HepG2 (cell line): ENCODE measurements around the gene COPZ1. TPM values are rescaled to one million over a fixed set of nuclear protein-coding genes. Genes with fewer than 3 reads are reported as not detected.

Experiments
- ATAC-seq: fragments of 200-7000 bp; cut with Tn5 transposase; 3 replicates; pipeline ENCODE4 v1.9.1; 2020; ENCODE audit warnings: mild to moderate bottlenecking, moderate library complexity
- BruUV-seq: library from RNA; stranded (reverse); fragments of 400-500 nt; replicated peaks from 2 replicates; lab custom pipeline; 2021; lab: Mats Ljungman, UMichigan
- CTCF ChIA-PET: fragments of 300-600 bp; formaldehyde crosslinking; extraction: SDS; loops from one replicate; lab custom pipeline; 2021; ENCODE audit warnings: low total read pairs, inconsistent platforms, low intra/inter-chr PET ratio; lab: Yijun Ruan, JAX
- POLR2A ChIA-PET: fragments of 350-600 bp; sonication (Branson Sonifier 250); formaldehyde crosslinking; loops from one replicate; lab custom pipeline; 2020; ENCODE audit warnings: antibody characterized with exemption, inconsistent platforms; lab: Yijun Ruan, JAX
- DNase-seq: peaks from one replicate; pipeline ENCODE4 v3.0.0-alpha.2; 2015; ENCODE audit warnings: low spot score
- FAIRE-seq: peaks from 3 replicates; lab custom pipeline; 2011; peaks lifted over from hg19 to GRCh38; lab: Jason Lieb, UNC
- H2AFZ ChIP-seq: one replicate; pipeline ENCODE4 v1.6.1; 2011; ENCODE audit warnings: low read length, inconsistent platforms
- H3K27ac ChIP-seq: fragments of 300-600 bp; 3 replicates; pipeline ENCODE4 v1.8.0; 2011; ENCODE audit warnings: mixed run types, mild to moderate bottlenecking, mixed read lengths, low read length, inconsistent platforms; ENCODE audit not compliant: insufficient read depth; ENCODE audit errors: extremely low read length
- H3K27me3 ChIP-seq, 2 experiments: fragments of 200-600 bp in 1 of 2; 2 replicates in 1 of 2; 3 replicates in 1 of 2; pipeline versions ENCODE4 v1.6.0 to v1.8.0; 2011; ENCODE audit warnings: low read length in 2 of 2, mild to moderate bottlenecking in 2 of 2, moderate library complexity in 2 of 2, inconsistent platforms in 1 of 2; ENCODE audit not compliant: insufficient read depth in 2 of 2, control insufficient read depth in 1 of 2
- H3K36me3 ChIP-seq, 2 experiments: fragments of 200-600 bp in 1 of 2; replicated peaks in 1 of 2; 2 replicates in 1 of 2; 3 replicates in 1 of 2; pipeline versions ENCODE4 v1.5.1 to v1.8.0; 2011; ENCODE audit warnings: low read length in 2 of 2, inconsistent platforms in 1 of 2; ENCODE audit not compliant: insufficient read depth in 2 of 2, control insufficient read depth in 1 of 2
- H3K4me1 ChIP-seq: 2 replicates; pipeline ENCODE4 v1.5.1; 2012; ENCODE audit warnings: low read length, inconsistent platforms; ENCODE audit not compliant: insufficient read depth
- H3K4me2 ChIP-seq: 2 replicates; pipeline ENCODE4 v1.6.0; 2011; ENCODE audit warnings: low read depth, low read length, inconsistent platforms
- H3K4me3 ChIP-seq, 3 experiments: fragments of 200-600 bp in 1 of 3; sonication (generic), shearing (Covaris generic) in 1 of 3; replicated peaks in 1 of 3; 2 replicates each; pipeline ENCODE4 v1.5.1; 2011 to 2016; ENCODE audit warnings: low read length in 3 of 3, inconsistent platforms in 2 of 3, low read depth in 2 of 3, mild to moderate bottlenecking in 2 of 3, control low read depth in 1 of 3, mixed read lengths in 1 of 3; ENCODE audit not compliant: insufficient read depth in 1 of 3
- H3K79me2 ChIP-seq: one replicate; pipeline ENCODE4 v1.6.1; 2011; ENCODE audit warnings: low read length, inconsistent platforms; ENCODE audit not compliant: insufficient read depth
- H3K9ac ChIP-seq: 2 replicates; pipeline ENCODE4 v1.6.0; 2011; ENCODE audit warnings: mild to moderate bottlenecking, low read depth, low read length, inconsistent platforms; ENCODE audit not compliant: insufficient read depth
- H3K9me3 ChIP-seq: 2 replicates; pipeline ENCODE4 v1.5.1; 2012; ENCODE audit warnings: mild to moderate bottlenecking, low read length
- H4K20me1 ChIP-seq: 2 replicates; pipeline ENCODE4 v1.6.0; 2011; ENCODE audit warnings: inconsistent platforms, mild to moderate bottlenecking, low read length, moderate library complexity; ENCODE audit not compliant: insufficient read depth
- ATF3 ChIP-seq: sonication (generic); formaldehyde crosslinking; IDR thresholded peaks from 2 replicates; pipeline ENCODE4 v1.4.0; 2020; ENCODE audit warnings: missing genetic modification reagents
- KDM2A ChIP-seq: sonication (generic); formaldehyde crosslinking; IDR thresholded peaks from 2 replicates; pipeline ENCODE4 v1.4.0; 2020; ENCODE audit warnings: low read depth, missing genetic modification reagents, borderline replicate concordance
- MEIS1 ChIP-seq: sonication (generic); formaldehyde crosslinking; IDR thresholded peaks from 2 replicates; pipeline ENCODE4 v1.9.0; 2021; ENCODE audit warnings: mild to moderate bottlenecking, missing genetic modification reagents, moderate library complexity, borderline replicate concordance
- PHF8 ChIP-seq: sonication (generic); formaldehyde crosslinking; IDR thresholded peaks from 2 replicates; pipeline ENCODE4 v1.5.0; 2020; ENCODE audit warnings: missing genetic modification reagents
- TARDBP ChIP-seq: sonication (generic); formaldehyde crosslinking; IDR thresholded peaks from 2 replicates; pipeline ENCODE4 v1.8.0; 2022; ENCODE audit warnings: mild to moderate bottlenecking, missing genetic modification reagents
- ZFP1 ChIP-seq: IDR thresholded peaks from 2 replicates; pipeline ENCODE4 v1.6.1; 2016
- ZNF12 ChIP-seq: sonication (generic); formaldehyde crosslinking; IDR thresholded peaks from 2 replicates; pipeline ENCODE4 v1.5.0; 2020; ENCODE audit warnings: missing genetic modification reagents
- ZNF232 ChIP-seq: sonication (generic); formaldehyde crosslinking; IDR thresholded peaks from 2 replicates; pipeline ENCODE4 v1.4.0; 2020; ENCODE audit warnings: missing genetic modification reagents, borderline replicate concordance
- ZNF512B ChIP-seq: sonication (generic); formaldehyde crosslinking; IDR thresholded peaks from 2 replicates; pipeline ENCODE4 v1.5.1; 2020; ENCODE audit warnings: missing genetic modification reagents, mild to moderate bottlenecking, borderline replicate concordance
- ZNF605 ChIP-seq: sonication (generic); formaldehyde crosslinking; IDR thresholded peaks from 2 replicates; pipeline ENCODE4 v1.8.0; 2022; ENCODE audit warnings: mild to moderate bottlenecking, missing genetic modification reagents
- ZNF768 ChIP-seq: sonication (generic); formaldehyde crosslinking; IDR thresholded peaks from 2 replicates; pipeline ENCODE4 v1.4.0; 2020; ENCODE audit warnings: missing genetic modification reagents
- ZSCAN25 ChIP-seq: sonication (generic); formaldehyde crosslinking; IDR thresholded peaks from 2 replicates; pipeline ENCODE4 v1.8.0; 2022; ENCODE audit warnings: mild to moderate bottlenecking, missing genetic modification reagents
- WGBS: methylation state at CpG from one replicate; pipeline ENCODE4 v1.1.6; 2017; ENCODE audit warnings: low lambda C conversion rate; 5-methylcytosine and 5-hydroxymethylcytosine counted together
- in situ Hi-C: cut with HindIII; loops from 2 replicates; pipeline ENCODE4 v1.10.0; 2017; ENCODE audit warnings: low pct_unique_long_range_greater_than_20kb; ENCODE audit not compliant: extremely low pct_ligation_motif_present
- intact Hi-C: fragments of 100-400 bp; cut with micrococcal nuclease; formaldehyde crosslinking; loops from one replicate; pipeline ENCODE4 v1.10.0; 2022; ENCODE audit not compliant: unreplicated experiment
- polyA plus RNA-seq, 8 experiments: library from polyadenylated mRNA; depleted of rRNA in 3 of 8; stranded (reverse) in 7 of 8; unstranded in 1 of 8; fragments of >200 nt; fragmentation: Illumina TruSeq in 4 of 8; extraction: Trizol in 4 of 8; gene quantifications; 2 replicates each; pipeline versions ENCODE4 v1.2.1 to v1.2.3, GENCODE V29; 2011 to 2016; ENCODE audit warnings: low read depth in 4 of 8, missing spikeins in 1 of 8, mixed read lengths in 1 of 8; ENCODE audit not compliant: insufficient read depth in 1 of 8
- total RNA-seq, 5 experiments: library from RNA; depleted of rRNA; stranded (reverse); fragments of >200 nt; fragmentation: Illumina TruSeq; extraction: Trizol; gene quantifications; 2 replicates each; pipeline ENCODE4 v1.2.3, GENCODE V29; 2016; ENCODE audit warnings: low read depth in 1 of 5
- TF ChIP-seq, protein P1 (sequence below): sonication (generic); formaldehyde crosslinking; IDR thresholded peaks from 2 replicates; pipeline ENCODE4 v1.4.0; 2020; ENCODE audit warnings: mild to moderate bottlenecking, missing genetic modification reagents, borderline replicate concordance

Gene COPZ1
- total and polyA plus RNA-seq, 2 of the 13 experiments (the other 11 are each of a cell fraction or from before 2014, with no cell fraction given): 125 to 184 TPM

DNA sequence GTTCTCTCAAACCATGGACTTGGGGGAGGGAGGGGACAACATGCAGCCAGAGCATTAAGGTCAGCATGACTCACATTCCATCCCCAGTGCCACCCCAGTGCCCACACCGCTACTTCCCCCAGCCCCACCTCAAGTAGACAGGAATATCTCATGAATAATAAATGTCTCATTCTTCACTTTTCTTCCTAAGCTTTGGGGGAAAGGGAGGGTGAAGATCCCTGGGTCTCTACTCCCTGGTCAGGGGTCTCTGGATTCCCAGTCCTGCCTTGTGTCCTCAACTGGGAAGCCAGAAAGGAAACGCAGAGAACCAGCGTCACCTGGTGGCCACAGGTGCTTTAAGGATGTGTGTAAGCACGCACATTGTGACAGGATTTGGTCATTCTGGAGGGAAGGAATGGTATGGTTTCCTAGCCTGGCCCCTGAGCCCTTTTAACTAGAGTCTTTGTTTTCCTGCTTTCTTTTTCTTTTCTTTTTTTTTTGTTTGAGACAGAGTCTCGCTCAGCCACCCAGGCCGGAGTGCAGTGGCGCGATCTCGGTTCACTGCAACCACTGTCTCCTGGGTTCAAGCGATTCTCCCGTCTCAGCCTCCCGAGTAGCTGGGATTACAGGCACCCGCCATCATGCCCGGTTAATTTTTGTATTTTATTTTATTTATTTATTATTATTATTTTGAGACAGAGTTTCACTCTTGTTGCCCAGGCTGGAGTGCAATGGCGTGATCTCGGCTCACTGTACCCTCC, 36.0 kb downstream of the COPZ1 start:
- Histone ChIP-seq H2AFZ (no peak overlapping the region), H4K20me1 (no peaks in the 10 kb centered on the region), H3K4me3 (peak overlapping the region in 2 of 3 experiments; percentile 1 to 70; a peak in 3 of 6 replicates), H3K27me3 (no peaks in the 10 kb centered on the region; a peak in 1 of 5 replicates), H3K27ac (no peak overlapping the region), H3K79me2 (no peaks in the 10 kb centered on the region), H3K4me1 (peaks cover 36% of the 10 kb centered on the region), H3K4me2 (peak overlapping the region; percentile 94), H3K9ac (peak overlapping the region; percentile 24), H3K9me3 (no peaks in the 10 kb centered on the region), H3K36me3 (no peaks in the 10 kb centered on the region)
- 47% methylated on average over 16 of the region's 16 CpGs for WGBS
- FAIRE-seq: peak; percentile 91
- peak; percentile 82 for DNase-seq
- intact Hi-C loops (loop anchor here (1.0 to 10.0 kb wide), 3 partner anchors 110 to 356 kb away; partner anchors contain the start of genes HOXC8 and HOXC9), in situ Hi-C loops (loop anchor here (5.0 to 10.0 kb wide), 3 partner anchors 64 to 346 kb away; no protein-coding TSS in a partner anchor)
- ChIA-PET POLR2A (interaction anchor here (1.9 to 4.4 kb wide), 2 partner anchors 15 to 81 kb away, joined by 4 to 53 read pairs; partner anchors contain the start of genes CBX5 and HNRNPA1), CTCF (interaction anchor here (0.8 to 3.5 kb wide), 9 partner anchors 8 to 147 kb away, joined by 3 to 40 read pairs (median 8); partner anchors contain the start of gene COPZ1)
- no TSS peak for BruUV-seq
- peak; percentile 61 for ATAC-seq
- no peak for TF ChIP-seq ZNF512B (CRISPR knock-in tag)
- peak; percentile 29; the same call in 1 of the 2 replicates for TF ChIP-seq MEIS1
- TF ChIP-seq ZNF12: peak; percentile 42; the same call in 1 of the 2 replicates
- peak; percentile 71 for TF ChIP-seq KDM2A (CRISPR knock-in tag)
- 0 out of 2 replicates have a peak, but pooled peaks have one; percentile 37 for TF ChIP-seq ZFP1
- peak; percentile 43; the same call in 1 of the 2 replicates for TF ChIP-seq ZNF232 (CRISPR knock-in tag)
- no peak for TF ChIP-seq ZNF768 (CRISPR knock-in tag)
- TF ChIP-seq, protein P1, sequence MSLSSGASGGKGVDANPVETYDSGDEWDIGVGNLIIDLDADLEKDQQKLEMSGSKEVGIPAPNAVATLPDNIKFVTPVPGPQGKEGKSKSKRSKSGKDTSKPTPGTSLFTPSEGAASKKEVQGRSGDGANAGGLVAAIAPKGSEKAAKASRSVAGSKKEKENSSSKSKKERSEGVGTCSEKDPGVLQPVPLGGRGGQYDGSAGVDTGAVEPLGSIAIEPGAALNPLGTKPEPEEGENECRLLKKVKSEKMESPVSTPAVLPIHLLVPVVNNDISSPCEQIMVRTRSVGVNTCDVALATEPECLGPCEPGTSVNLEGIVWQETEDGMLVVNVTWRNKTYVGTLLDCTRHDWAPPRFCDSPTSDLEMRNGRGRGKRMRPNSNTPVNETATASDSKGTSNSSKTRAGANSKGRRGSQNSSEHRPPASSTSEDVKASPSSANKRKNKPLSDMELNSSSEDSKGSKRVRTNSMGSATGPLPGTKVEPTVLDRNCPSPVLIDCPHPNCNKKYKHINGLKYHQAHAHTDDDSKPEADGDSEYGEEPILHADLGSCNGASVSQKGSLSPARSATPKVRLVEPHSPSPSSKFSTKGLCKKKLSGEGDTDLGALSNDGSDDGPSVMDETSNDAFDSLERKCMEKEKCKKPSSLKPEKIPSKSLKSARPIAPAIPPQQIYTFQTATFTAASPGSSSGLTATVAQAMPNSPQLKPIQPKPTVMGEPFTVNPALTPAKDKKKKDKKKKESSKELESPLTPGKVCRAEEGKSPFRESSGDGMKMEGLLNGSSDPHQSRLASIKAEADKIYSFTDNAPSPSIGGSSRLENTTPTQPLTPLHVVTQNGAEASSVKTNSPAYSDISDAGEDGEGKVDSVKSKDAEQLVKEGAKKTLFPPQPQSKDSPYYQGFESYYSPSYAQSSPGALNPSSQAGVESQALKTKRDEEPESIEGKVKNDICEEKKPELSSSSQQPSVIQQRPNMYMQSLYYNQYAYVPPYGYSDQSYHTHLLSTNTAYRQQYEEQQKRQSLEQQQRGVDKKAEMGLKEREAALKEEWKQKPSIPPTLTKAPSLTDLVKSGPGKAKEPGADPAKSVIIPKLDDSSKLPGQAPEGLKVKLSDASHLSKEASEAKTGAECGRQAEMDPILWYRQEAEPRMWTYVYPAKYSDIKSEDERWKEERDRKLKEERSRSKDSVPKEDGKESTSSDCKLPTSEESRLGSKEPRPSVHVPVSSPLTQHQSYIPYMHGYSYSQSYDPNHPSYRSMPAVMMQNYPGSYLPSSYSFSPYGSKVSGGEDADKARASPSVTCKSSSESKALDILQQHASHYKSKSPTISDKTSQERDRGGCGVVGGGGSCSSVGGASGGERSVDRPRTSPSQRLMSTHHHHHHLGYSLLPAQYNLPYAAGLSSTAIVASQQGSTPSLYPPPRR (CRISPR knock-in tag): no peak
- no peak for TF ChIP-seq ATF3 (CRISPR knock-in tag)
- TF ChIP-seq TARDBP (CRISPR knock-in tag): peak; percentile 47; the same call in 1 of the 2 replicates
- 0 out of 2 replicates have a peak, but pooled peaks have one; percentile 26 for TF ChIP-seq ZNF605 (CRISPR knock-in tag)
- TF ChIP-seq PHF8: 0 out of 2 replicates have a peak, but pooled peaks have one; percentile 27
- TF ChIP-seq ZSCAN25 (CRISPR knock-in tag): 0 out of 2 replicates have a peak, but pooled peaks have one; percentile 38
